GM21529 (cell line): ENCODE measurements around the gene KSR2.

ENCODE experiments used
- ATAC-seq: cut with Tn5 transposase; IDR thresholded peaks from one replicate; pipeline ENCODE4 v1.9.1; 2021; ENCODE audit not compliant: unreplicated experiment

The KSR2 gene

GRCh38 chr12:117540011-117540410, 428.8 kb downstream of the KSR2 start:
- no peak for ATAC-seq

- ATAC-seq = no peak
Measured at GRCh38 chr12:117538926-117539325, 429.9 kb downstream of the KSR2 start.

DNA sequence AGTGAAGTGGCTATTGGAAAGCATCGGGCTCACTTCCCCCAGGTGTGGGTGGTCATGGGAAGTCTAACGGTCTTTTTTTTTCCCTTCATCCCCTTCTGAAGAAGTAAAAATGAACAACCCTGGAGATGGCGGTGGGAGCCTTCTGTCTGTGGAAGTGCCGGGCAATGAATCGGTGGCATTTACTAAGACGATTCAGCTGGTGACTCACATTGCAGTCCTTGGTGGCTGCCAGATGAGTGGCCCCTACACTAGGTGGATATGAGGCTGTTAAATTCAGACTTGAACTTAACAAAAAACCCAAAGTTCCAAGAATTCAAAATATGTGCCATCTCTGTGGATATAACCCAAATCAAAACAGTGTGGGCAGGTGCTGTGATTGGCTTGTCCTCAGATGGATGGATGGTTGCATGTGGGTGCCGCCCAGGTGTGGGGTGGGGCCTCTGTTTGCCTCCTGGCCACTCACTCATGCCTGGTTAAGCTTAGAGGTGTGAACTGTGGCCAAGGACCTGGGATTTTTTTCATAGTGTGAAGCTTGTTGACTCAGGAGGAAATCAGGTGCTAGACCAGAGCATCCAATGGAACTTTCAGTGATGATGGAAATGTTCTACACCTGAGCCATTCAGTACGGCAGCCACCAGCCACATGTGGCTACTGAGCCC, 430.6 kb downstream of the KSR2 start:
- ATAC-seq = no peak

- ATAC-seq = no peak
Measured at GRCh38 chr12:117533687-117534086, 435.1 kb downstream of the KSR2 start.

DNA sequence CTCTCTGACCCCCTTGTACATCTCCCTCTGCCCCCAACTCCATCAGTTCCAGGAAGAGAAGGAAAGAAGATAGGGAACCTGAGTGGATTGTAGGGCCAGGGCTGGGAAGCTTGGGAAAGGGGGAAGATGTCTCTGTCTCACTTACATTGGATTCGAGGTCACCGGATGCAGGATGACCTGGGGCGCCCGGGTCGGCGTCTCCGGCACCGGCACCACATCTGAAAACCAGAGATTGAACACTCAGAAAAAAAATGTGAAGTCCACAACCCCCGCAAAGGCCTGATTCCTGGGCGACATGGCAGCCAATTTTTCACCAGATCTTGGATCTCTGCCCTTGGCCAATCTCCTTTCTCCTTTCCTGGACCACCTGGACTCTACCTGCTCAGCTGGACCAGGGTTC, 438.0 kb downstream of the KSR2 start:
- no peak for ATAC-seq

DNA sequence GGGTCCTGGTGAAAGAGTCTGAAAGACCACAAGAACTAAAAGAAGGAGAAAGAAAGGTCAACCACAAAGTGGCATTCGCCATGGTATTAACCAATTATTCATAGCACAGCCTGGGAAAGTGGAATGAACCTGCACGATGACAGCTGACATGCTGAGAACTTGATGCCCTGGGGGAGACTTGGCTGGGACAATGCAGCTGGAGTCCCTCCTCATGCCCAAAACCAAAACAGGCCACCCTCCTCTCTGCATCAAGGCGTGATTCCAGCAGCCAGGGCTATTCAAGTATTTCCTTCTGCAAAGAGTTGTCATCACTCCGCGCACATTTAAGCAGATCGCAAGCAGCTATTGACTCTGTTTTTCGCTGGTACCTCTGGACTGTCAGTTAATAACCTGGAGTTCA, 440.3 kb downstream of the KSR2 start:
- no peak for ATAC-seq

GRCh38 chr12:117527479-117527855, 441.3 kb downstream of the KSR2 start:
- ATAC-seq = no peak

- no peak for ATAC-seq
Measured at GRCh38 chr12:117526757-117527478, 441.9 kb downstream of the KSR2 start.

GRCh38 chr12:117525766-117526165, 443.0 kb downstream of the KSR2 start:
- no peak for ATAC-seq

DNA sequence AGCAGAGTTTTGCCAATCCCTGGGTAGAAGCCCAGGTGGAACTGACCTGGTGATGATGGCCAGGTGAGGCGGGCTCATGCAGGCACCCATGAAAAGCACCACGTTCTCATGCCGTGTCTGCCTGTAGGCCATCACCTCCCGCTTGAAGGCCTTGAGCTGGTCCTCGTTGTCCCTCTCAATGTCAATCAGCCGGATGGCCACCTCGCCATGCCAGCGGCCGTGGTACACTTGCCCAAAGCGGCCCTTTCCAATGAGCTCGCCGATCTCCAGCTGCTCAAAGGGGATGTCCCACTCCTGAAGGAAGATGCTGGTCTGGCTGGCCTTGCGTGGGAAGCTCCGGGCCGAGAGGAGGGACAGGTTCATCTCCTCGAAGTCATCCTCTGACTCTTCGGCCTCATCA, 444.0 kb downstream of the KSR2 start:
- no peak for ATAC-seq

DNA sequence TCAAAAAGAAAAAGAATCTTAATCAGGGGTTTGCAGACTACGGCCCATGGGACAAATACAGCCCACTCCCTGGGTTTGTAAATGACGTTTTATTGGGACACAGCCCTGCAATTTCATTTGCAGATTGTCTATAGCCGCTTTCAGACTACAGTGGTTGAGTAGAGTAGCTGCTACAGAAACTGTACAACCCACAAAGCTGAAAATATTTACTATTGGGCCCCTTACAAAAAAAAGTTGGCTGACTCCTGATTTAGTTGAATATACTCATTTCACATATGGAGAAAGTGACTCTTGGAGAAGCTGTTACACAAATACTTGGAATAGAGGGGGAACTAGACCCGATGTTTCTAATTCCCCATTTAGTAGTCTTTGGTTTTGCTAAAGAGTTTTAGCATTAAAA, 444.8 kb downstream of the KSR2 start:
- ATAC-seq = no peak

- ATAC-seq = no peak
Measured at GRCh38 chr12:117522559-117522958, 446.2 kb downstream of the KSR2 start.

DNA sequence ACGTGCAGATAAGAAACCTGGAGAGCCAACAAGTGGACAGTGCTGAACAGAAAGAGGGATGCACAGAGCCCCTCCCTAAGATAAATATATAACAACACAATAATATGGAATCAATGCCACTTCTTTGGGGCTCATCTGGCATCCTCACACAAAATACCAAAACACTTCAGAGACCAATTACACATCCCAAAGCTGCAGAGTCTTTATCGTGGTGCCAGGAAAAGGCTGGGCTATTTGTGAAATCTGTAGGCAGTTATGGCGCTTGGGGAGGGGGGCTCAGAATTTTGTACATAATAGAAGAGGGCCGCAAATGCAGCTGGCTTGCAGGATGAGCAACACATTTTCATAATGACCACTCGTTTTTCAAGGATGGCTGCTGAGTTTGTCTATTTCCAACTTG, 446.9 kb downstream of the KSR2 start:
- ATAC-seq = no peak

- no peak for ATAC-seq
Measured at GRCh38 chr12:117521346-117521745, 447.4 kb downstream of the KSR2 start.

GRCh38 chr12:117518594-117519270, 450.1 kb downstream of the KSR2 start:
- ATAC-seq = no peak

- no peak for ATAC-seq
Measured at GRCh38 chr12:117517219-117517739, 451.5 kb downstream of the KSR2 start.

DNA sequence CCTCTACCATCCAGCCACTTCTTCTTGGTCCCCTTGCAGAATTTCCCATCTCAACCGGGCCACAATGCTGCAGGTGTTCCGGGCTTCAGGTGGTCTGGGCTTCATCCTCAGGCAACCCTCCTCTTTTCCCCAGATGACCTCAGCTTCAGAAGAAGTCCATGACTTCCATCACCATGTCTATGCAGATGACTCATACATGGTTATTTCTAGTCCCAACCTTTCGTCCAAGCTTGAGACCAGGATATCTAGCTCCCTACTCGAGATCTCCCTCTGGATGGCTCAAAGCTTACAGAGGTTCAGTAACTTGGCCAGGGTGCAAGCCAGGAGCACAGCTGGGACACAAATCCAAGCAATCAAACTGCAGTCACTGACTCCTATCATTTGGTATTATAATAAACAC, 452.8 kb downstream of the KSR2 start:
- no peak for ATAC-seq

DNA sequence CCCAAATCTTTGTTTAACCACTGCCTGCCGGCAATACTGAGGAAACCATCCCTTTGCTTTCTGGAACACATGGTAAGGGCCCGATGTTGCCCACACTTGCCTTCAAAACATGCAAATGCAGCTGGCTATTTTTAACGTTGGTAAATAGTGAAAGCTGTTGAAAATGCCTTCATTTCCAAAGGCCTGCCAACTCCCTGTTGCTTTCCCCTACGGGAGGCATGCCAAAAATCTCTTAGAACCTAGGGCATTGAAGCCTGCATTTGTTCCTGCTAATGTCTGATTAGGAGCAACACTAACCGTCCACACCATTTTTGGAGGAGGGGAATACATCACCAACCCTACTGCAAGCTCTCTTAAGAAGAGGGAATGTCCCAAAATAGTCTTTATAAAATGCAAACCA, 454.8 kb downstream of the KSR2 start:
- no peak for ATAC-seq

DNA sequence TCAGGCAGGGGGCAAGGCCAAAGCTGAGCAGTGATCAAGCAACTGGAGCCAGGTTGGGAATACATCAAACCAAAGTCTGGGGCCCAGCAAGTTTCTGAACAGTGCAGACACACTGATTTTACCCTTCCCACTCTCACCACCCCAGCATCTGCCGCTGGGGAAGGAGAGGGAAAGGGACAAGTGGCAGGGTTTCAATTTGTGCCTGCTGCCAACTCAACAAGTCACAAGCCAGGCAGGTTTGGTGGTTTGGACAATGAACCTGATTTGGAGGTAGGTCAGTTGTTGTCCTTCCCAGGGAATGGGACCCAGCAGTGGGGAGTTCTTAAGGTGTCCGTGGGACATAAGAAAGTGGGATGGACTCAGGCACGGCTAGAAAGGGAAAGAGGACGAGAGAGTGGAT, 455.4 kb downstream of the KSR2 start:
- no peak for ATAC-seq

- ATAC-seq = no peak
Measured at GRCh38 chr12:117508468-117508867, 460.3 kb downstream of the KSR2 start.

DNA sequence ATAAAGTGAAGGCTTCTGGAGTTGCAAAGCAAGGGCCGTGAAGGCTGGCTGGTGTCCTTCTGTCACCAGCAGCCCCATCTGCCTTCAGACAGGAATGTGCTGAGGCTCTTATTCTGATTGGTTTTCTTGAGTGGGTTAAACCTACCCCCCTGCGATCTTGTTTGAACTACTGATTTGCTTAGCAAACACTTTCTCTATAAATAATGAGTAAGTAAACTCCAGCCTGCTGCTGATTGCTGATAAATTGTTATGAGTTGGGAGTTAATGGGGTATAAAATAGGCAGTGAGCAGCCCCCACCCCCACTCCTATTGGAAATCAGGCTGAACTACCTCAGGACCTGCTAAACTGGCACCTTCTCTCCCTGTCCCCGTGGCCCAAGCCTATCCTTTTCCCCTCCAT, 461.2 kb downstream of the KSR2 start:
- ATAC-seq = no peak

DNA sequence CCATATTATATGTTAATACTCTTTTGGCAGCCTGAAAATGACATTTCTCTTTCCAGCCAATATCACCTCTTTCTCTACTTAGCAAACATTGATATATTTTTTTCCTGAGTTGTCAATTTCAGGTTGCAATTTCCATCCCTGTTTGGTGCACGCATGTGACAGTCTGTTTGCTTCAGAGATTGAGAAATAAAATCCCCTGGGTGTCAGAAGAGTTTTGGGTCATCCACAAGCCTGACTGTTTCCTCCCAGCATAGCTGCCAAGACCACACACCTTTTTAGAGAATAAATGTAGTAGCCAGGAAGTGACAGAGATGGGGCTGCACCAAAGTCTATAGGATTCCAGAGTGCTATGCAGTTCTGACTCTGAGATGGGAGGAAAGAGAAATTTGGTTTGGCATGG, 462.5 kb downstream of the KSR2 start:
- ATAC-seq = no peak
